Measurements from ENCODE around the gene KATNB1. TPM values are rescaled to one million over a fixed set of nuclear protein-coding genes. Genes with fewer than 3 reads are reported as not detected.
A peak's percentile ranks its signal among the peaks of the same experiment; 100 is the strongest.

Gene KATNB1
- 10 to 100 TPM; 31.1 to 31.4 TPM for total RNA-seq

GRCh38 chr16:57735755-57736418 is at the start of gene KATNB1:
Gene KATNB1, plus strand, starts transcription at chr16:57735770. Its CDS starts 1,474 bp downstream, at chr16:57737244.
- peaks cover 13% of the 10 kb centered on the region for H3K36me3 Mint-ChIP-seq

GRCh38 chr16:57686577-57686976 is 49.0 kb upstream of the KATNB1 start:
- H3K4me1 Mint-ChIP-seq = peaks cover 30% of the 10 kb centered on the region
- H3K9me3 Mint-ChIP-seq = no peaks in the 10 kb centered on the region
- no peak for ATAC-seq (ENCODE audit: low read depth)
- POLR2A ChIA-PET = no interaction called here
- DNase-seq = peak; percentile 25
- no peak overlapping the region for H3K4me3 Mint-ChIP-seq
- H3K36me3 Mint-ChIP-seq = no peaks in the 10 kb centered on the region
- H3K27me3 Mint-ChIP-seq = no peaks in the 10 kb centered on the region
- no peak overlapping the region for H3K27ac Mint-ChIP-seq

More at GRCh38 chr16:57735755-57736418, at the start of gene KATNB1:
- no peaks in the 10 kb centered on the region for H3K27me3 Mint-ChIP-seq
- peaks cover 19% of the 10 kb centered on the region for H3K4me1 Mint-ChIP-seq
- peak within 1 kb of the TSS; percentile 99 for H3K4me3 Mint-ChIP-seq
- POLR2A ChIA-PET = interaction anchor here (0.6 to 2.8 kb wide), 17 partner anchors 10 to 289 kb away, joined by 3 to 19 read pairs (median 4); partner anchors contain the start of genes CIAPIN1, COQ9, POLR2C and ZNF319
- DNase-seq (no peak), ATAC-seq (ENCODE audit: low read depth) (no peak)
- peak within 1 kb of the TSS; percentile 96 for H3K27ac Mint-ChIP-seq
- H3K9me3 Mint-ChIP-seq = peaks cover 13% of the 10 kb centered on the region

- no peaks in the 10 kb centered on the region for H3K36me3 Mint-ChIP-seq
Measured at GRCh38 chr16:57687363-57687929, 48.1 kb upstream of the KATNB1 start.

GRCh38 chr16:57688487-57688986 is 47.0 kb upstream of the KATNB1 start:
- peak; percentile 29 for DNase-seq
- H3K27me3 Mint-ChIP-seq = peaks cover 3% of the 10 kb centered on the region
- H3K36me3 Mint-ChIP-seq = no peaks in the 10 kb centered on the region
- H3K4me3 Mint-ChIP-seq = no peak overlapping the region
- H3K27ac Mint-ChIP-seq = peak overlapping the region; percentile 94
- H3K4me1 Mint-ChIP-seq = peaks cover 33% of the 10 kb centered on the region
- no peak for ATAC-seq (ENCODE audit: low read depth)
- POLR2A ChIA-PET = interaction anchor here (0.8 to 3.8 kb wide), 2 partner anchors 37 to 47 kb away, joined by 3 to 19 read pairs; partner anchors contain the start of gene KATNB1
- H3K9me3 Mint-ChIP-seq = no peaks in the 10 kb centered on the region

More at GRCh38 chr16:57687363-57687929, 48.1 kb upstream of the KATNB1 start:
- peaks cover 3% of the 10 kb centered on the region for H3K27me3 Mint-ChIP-seq
- H3K4me1 Mint-ChIP-seq = peaks cover 33% of the 10 kb centered on the region
- ATAC-seq (ENCODE audit: low read depth) = no peak
- H3K9me3 Mint-ChIP-seq = no peaks in the 10 kb centered on the region
- no peak overlapping the region for H3K4me3 Mint-ChIP-seq
- POLR2A ChIA-PET = no interaction called here
- DNase-seq = no peak
- peak overlapping the region; percentile 94 for H3K27ac Mint-ChIP-seq

GRCh38 chr16:57688987-57689761 is 46.4 kb upstream of the KATNB1 start:
- Mint-ChIP-seq H3K27me3 (peaks cover 5% of the 10 kb centered on the region), H3K36me3 (no peaks in the 10 kb centered on the region), H3K4me3 (peak overlapping the region; percentile 82), H3K4me1 (peaks cover 33% of the 10 kb centered on the region), H3K27ac (peak overlapping the region; percentile 94), H3K9me3 (no peaks in the 10 kb centered on the region)
- peak; percentile 1 for ATAC-seq (ENCODE audit: low read depth)
- POLR2A ChIA-PET = interaction anchor here (0.8 to 3.8 kb wide), 5 partner anchors 9 to 47 kb away, joined by 3 to 19 read pairs (median 7); partner anchors contain the start of gene KATNB1
- DNase-seq = peak; percentile 39

- Mint-ChIP-seq H3K4me3 (peak overlapping the region; percentile 82), H3K27ac (peak overlapping the region; percentile 94), H3K27me3 (peaks cover 6% of the 10 kb centered on the region), H3K36me3 (no peaks in the 10 kb centered on the region), H3K4me1 (peaks cover 39% of the 10 kb centered on the region), H3K9me3 (no peaks in the 10 kb centered on the region)
- POLR2A ChIA-PET = interaction anchor here (0.8 to 3.8 kb wide), 8 partner anchors 9 to 311 kb away, joined by 3 to 19 read pairs (median 4); partner anchors contain the start of genes KATNB1, USB1 and ZNF319
- peak; percentile 75 for DNase-seq
- ATAC-seq (ENCODE audit: low read depth) = peak; percentile 92
Measured at GRCh38 chr16:57689762-57690558, 45.6 kb upstream of the KATNB1 start.

GRCh38 chr16:57690782-57691471 is 44.6 kb upstream of the KATNB1 start:
- DNase-seq (no peak), ATAC-seq (ENCODE audit: low read depth) (no peak)
- Mint-ChIP-seq H3K27ac (peak overlapping the region; percentile 94), H3K27me3 (peaks cover 6% of the 10 kb centered on the region), H3K4me3 (peak overlapping the region; percentile 82), H3K36me3 (no peaks in the 10 kb centered on the region), H3K4me1 (peaks cover 43% of the 10 kb centered on the region), H3K9me3 (no peaks in the 10 kb centered on the region)
- POLR2A ChIA-PET = interaction anchor here (0.8 to 3.8 kb wide), 7 partner anchors 13 to 310 kb away, joined by 3 to 19 read pairs (median 5); partner anchors contain the start of genes KATNB1, USB1 and ZNF319

- POLR2A ChIA-PET = no interaction called here
- H3K36me3 Mint-ChIP-seq = no peaks in the 10 kb centered on the region
- ATAC-seq (ENCODE audit: low read depth) (no peak), DNase-seq (no peak)
- peaks cover 6% of the 10 kb centered on the region for H3K27me3 Mint-ChIP-seq
- H3K4me1 Mint-ChIP-seq = peaks cover 43% of the 10 kb centered on the region
- peak overlapping the region; percentile 7 for H3K27ac Mint-ChIP-seq
- no peak overlapping the region for H3K4me3 Mint-ChIP-seq
- no peaks in the 10 kb centered on the region for H3K9me3 Mint-ChIP-seq
Measured at GRCh38 chr16:57692636-57693035, 42.9 kb upstream of the KATNB1 start.

GRCh38 chr16:57693550-57693949 is 42.0 kb upstream of the KATNB1 start:
- Mint-ChIP-seq H3K9me3 (no peaks in the 10 kb centered on the region), H3K27me3 (peaks cover 6% of the 10 kb centered on the region), H3K27ac (no peak overlapping the region), H3K4me1 (peaks cover 37% of the 10 kb centered on the region), H3K4me3 (no peak overlapping the region), H3K36me3 (no peaks in the 10 kb centered on the region)
- POLR2A ChIA-PET = interaction anchor here (0.7 kb wide), 1 partner anchor 106 kb away, joined by 3 read pairs; no protein-coding TSS in a partner anchor
- no peak for ATAC-seq (ENCODE audit: low read depth)
- no peak for DNase-seq

GRCh38 chr16:57694231-57694724 is 41.3 kb upstream of the KATNB1 start:
- Mint-ChIP-seq H3K27ac (no peak overlapping the region), H3K9me3 (no peaks in the 10 kb centered on the region), H3K36me3 (no peaks in the 10 kb centered on the region), H3K4me3 (peak overlapping the region; percentile 78), H3K27me3 (peaks cover 6% of the 10 kb centered on the region), H3K4me1 (peaks cover 32% of the 10 kb centered on the region)
- ATAC-seq (ENCODE audit: low read depth) (no peak), DNase-seq (no peak)
- POLR2A ChIA-PET = interaction anchor here (0.6 to 0.7 kb wide), 2 partner anchors 25 to 105 kb away, joined by 3 read pairs; no protein-coding TSS in a partner anchor

GRCh38 chr16:57694725-57695679 is 40.6 kb upstream of the KATNB1 start, which contains the start of gene DRC7:
Gene DRC7, plus strand, starts transcription at chr16:57694806. Its CDS starts 3,144 bp downstream, at chr16:57697950.
- POLR2A ChIA-PET = interaction anchor here (0.6 kb wide), 1 partner anchor 25 kb away, joined by 3 read pairs; no protein-coding TSS in a partner anchor

More at GRCh38 chr16:57694725-57695679, 40.6 kb upstream of the KATNB1 start, which contains the start of gene DRC7:
- peaks cover 6% of the 10 kb centered on the region for H3K27me3 Mint-ChIP-seq
- peak within 1 kb of the TSS; percentile 77 for H3K27ac Mint-ChIP-seq
- H3K4me3 Mint-ChIP-seq = peak within 1 kb of the TSS; percentile 78
- ATAC-seq (ENCODE audit: low read depth) (peak; percentile 26), DNase-seq (no peak)
- no peaks in the 10 kb centered on the region for H3K36me3 Mint-ChIP-seq
- peaks cover 24% of the 10 kb centered on the region for H3K4me1 Mint-ChIP-seq
- H3K9me3 Mint-ChIP-seq = no peaks in the 10 kb centered on the region

Data from activated naive CD8-positive, alpha-beta T cell treated with anti-CD3 and anti-CD28 coated beads, Interleukin-2, amount 10 ng/mL, durations not matched to agents 7 days and 5 days (primary cell).